Right lobe of liver (tissue), 4 donors: ENCODE measurements around the gene ERICH3.

Source experiments
- POLR2A ChIP-seq: fragments of 450-650 bp; IDR thresholded peaks from one replicate; pipeline ENCODE4 v1.6.1; 2017; ENCODE audit warnings: antibody characterized with exemption, mild to moderate bottlenecking
- TF ChIP-seq, protein P1 (sequence below), 4 donors: fragments of 200-600 bp in 3 of 4; fragments of 450-650 bp in 1 of 4; IDR thresholded peaks; one replicate each; pipeline versions ENCODE4 v1.5.1 to v1.8.0; 2016 to 2022; ENCODE audit warnings: antibody characterized with exemption in 4 of 4, mild to moderate bottlenecking in 2 of 4
- donor health status: DM: no; HTN: no; CAD: no.
- donor health status: DM: no; HTN: no; CAD: no.
- donor health status: DM: no; HTN: yes; CAD: no.

DNA sequence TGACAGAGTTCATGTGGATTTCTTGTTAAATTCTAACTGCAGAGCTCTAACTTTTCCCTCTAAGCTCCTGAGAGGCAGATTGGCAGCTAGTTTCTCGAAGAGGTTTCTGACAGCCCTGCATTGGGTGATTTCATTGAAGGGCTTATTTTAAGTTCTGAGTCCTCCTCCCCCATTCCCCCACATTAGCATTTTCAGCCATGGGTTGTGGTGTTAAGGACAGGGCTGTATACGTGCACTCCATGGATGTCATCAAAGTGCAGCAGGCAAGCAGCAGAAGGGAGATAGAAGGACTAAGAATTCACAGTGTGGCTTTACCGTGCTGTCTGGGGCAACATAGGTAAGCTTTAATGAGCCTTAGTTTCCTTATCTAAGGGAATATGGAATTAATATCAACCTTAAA lies 40.3 kb upstream of the ERICH3 start:
- TF ChIP-seq, protein P1, sequence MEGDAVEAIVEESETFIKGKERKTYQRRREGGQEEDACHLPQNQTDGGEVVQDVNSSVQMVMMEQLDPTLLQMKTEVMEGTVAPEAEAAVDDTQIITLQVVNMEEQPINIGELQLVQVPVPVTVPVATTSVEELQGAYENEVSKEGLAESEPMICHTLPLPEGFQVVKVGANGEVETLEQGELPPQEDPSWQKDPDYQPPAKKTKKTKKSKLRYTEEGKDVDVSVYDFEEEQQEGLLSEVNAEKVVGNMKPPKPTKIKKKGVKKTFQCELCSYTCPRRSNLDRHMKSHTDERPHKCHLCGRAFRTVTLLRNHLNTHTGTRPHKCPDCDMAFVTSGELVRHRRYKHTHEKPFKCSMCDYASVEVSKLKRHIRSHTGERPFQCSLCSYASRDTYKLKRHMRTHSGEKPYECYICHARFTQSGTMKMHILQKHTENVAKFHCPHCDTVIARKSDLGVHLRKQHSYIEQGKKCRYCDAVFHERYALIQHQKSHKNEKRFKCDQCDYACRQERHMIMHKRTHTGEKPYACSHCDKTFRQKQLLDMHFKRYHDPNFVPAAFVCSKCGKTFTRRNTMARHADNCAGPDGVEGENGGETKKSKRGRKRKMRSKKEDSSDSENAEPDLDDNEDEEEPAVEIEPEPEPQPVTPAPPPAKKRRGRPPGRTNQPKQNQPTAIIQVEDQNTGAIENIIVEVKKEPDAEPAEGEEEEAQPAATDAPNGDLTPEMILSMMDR (IDR thresholded peaks at IDR 0.05): no peak
- no peak for TF ChIP-seq POLR2A
